Astrocyte of the spinal cord (primary cell): Measurements from ENCODE around the gene ALOX5.

Source experiments
- DNase-seq: peaks from one replicate; pipeline ENCODE4 v3.0.0; 2011; ENCODE audit warnings: low read depth, low spot score
- H3K4me3 ChIP-seq: 2 replicates; pipeline ENCODE4 v1.5.1; 2011; ENCODE audit warnings: low read depth, mild to moderate bottlenecking, low read length, moderate library complexity
- CTCF ChIP-seq: IDR thresholded peaks from 2 replicates; pipeline ENCODE4 v1.5.1; 2012; ENCODE audit warnings: low read depth, mild to moderate bottlenecking, low read length, inconsistent platforms
- in situ Hi-C: cut with HindIII; loops from 2 replicates; pipeline ENCODE4 v1.10.0; 2017; ENCODE audit warnings: low sequenced_read_pairs

Gene ALOX5

GRCh38 chr10:45398595-45398994 lies 24.6 kb downstream of the ALOX5 start:
- no peak for DNase-seq
- in situ Hi-C loops: no loop called here
- no peak for TF ChIP-seq CTCF
- H3K4me3 ChIP-seq: no peak overlapping the region

- H3K4me3 ChIP-seq: no peak overlapping the region
- in situ Hi-C loops: no loop called here
- TF ChIP-seq CTCF: no peak
- no peak for DNase-seq
These were observed 25.1 kb downstream of the ALOX5 start for GRCh38 chr10:45399113-45399512.

GRCh38 chr10:45403151-45403550 lies 29.1 kb downstream of the ALOX5 start:
- H3K4me3 ChIP-seq: no peak overlapping the region
- TF ChIP-seq CTCF: no peak
- in situ Hi-C loops: no loop called here
- no peak for DNase-seq

- no peak overlapping the region for H3K4me3 ChIP-seq
- in situ Hi-C loops: no loop called here
- TF ChIP-seq CTCF: no peak
- no peak for DNase-seq
These were observed 30.2 kb downstream of the ALOX5 start for GRCh38 chr10:45404087-45404769.

GRCh38 chr10:45404770-45405120 lies 30.7 kb downstream of the ALOX5 start:
- in situ Hi-C loops: no loop called here
- no peak overlapping the region for H3K4me3 ChIP-seq
- DNase-seq: no peak

GRCh38 chr10:45407542-45407941 lies 33.5 kb downstream of the ALOX5 start:
- no peak for DNase-seq
- no peak for TF ChIP-seq CTCF
- in situ Hi-C loops: no loop called here
- H3K4me3 ChIP-seq: no peak overlapping the region

More at GRCh38 chr10:45404770-45405120, 30.7 kb downstream of the ALOX5 start:
- TF ChIP-seq CTCF: no peak
